Myometrial cell (primary cell): Measurements from ENCODE around the gene MFN1. TPM values are rescaled to one million over a fixed set of nuclear protein-coding genes. Genes with fewer than 3 reads are reported as not detected.

Experiments used
- total RNA-seq: library from RNA; depleted of rRNA; stranded (reverse); fragments of >200 nt; gene quantifications from 2 replicates; pipeline ENCODE4 v1.2.3, GENCODE V29; 2015

The MFN1 gene
- total RNA-seq = 38.9 and 40.4 TPM in 2 replicates

GRCh38 chr3:179347345-179348194, at the start of gene MFN1:
MFN1 (plus strand) TSS chr3:179347709; CDS start chr3:179348852, 1,143 bp downstream.

GRCh38 chr3:179322286-179323196, 25.0 kb upstream of the MFN1 start, which contains the start of gene ZNF639:
ZNF639 (plus strand) TSS chr3:179323031; CDS start chr3:179328294, 5,263 bp downstream.

Other genes with a start within 250 kb of the MFN1 start
- 11.8 and 36.5 TPM in 2 replicates for gene PIK3CA, start 199.4 kb upstream of the MFN1 start, total RNA-seq
- gene KCNMB3, start 96.6 kb upstream of the MFN1 start, total RNA-seq = 0.71 and 2.9 TPM in 2 replicates
- gene ZNF639, start 24.7 kb upstream of the MFN1 start, total RNA-seq = 38.6 and 40.4 TPM in 2 replicates
- gene GNB4, start 103.8 kb downstream of the MFN1 start, total RNA-seq = 51.2 and 55.9 TPM in 2 replicates
- gene ACTL6A, start 215.2 kb downstream of the MFN1 start, total RNA-seq = 58.5 and 97.1 TPM in 2 replicates